Dendritic cell treated with granulocyte-macrophage colony-stimulating factor and Interleukin-4, amounts not matched to agents 40 ng/mL and 50 ng/mL, for 4 days (primary cell): ENCODE data around the gene SNHG17.
"Not testable (repeated sequence)": the region's sequence is repeated elsewhere in the genome, so short reads cannot be mapped to it uniquely, and the experiment has no call there.

Experiments used
- H3K27ac Mint-ChIP-seq: one replicate; pipeline ENCODE4 v1.8.0; 2022; ENCODE audit warnings: mild to moderate bottlenecking, mixed read lengths
- H3K27me3 Mint-ChIP-seq: one replicate; pipeline ENCODE4 v1.8.0; 2022; ENCODE audit warnings: mild to moderate bottlenecking, mixed read lengths
- H3K36me3 Mint-ChIP-seq: one replicate; pipeline ENCODE4 v1.8.0; 2022; ENCODE audit warnings: low read depth, mixed read lengths
- H3K4me1 Mint-ChIP-seq: one replicate; pipeline ENCODE4 v1.8.0; 2022; ENCODE audit warnings: low read depth, mixed read lengths
- H3K4me3 Mint-ChIP-seq: one replicate; pipeline ENCODE4 v1.8.0; 2022; ENCODE audit warnings: mild to moderate bottlenecking, moderate library complexity, mixed read lengths
- H3K9me3 Mint-ChIP-seq: one replicate; pipeline ENCODE4 v1.8.0; 2022; ENCODE audit warnings: mixed read lengths
- intact Hi-C: fragments of 100-400 bp; cut with micrococcal nuclease; formaldehyde crosslinking; loops from one replicate; pipeline ENCODE4 v1.15.0; 2022

The SNHG17 gene

DNA sequence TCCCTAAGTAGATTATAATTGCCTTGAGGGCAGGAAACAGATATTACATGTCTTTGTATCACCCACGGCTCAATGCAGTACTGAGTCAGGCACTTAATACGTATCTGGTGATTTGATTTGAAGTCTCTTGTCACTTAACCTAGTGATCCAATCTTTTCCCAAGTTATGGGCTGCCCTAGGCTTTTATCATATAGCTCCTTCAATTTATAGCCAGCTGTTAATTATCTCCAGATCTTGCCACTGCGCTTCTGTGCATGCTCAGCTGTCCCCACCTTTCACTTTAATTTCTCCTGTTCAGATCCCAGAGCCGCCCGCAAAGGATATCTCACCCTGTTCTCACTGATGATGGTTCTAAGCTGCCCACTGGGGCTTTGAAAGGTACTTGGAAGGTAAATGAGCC is 41.9 kb downstream of the SNHG17 start:
- H3K9me3 Mint-ChIP-seq: no peaks in the 10 kb centered on the region
- H3K4me1 Mint-ChIP-seq: peaks cover 15% of the 10 kb centered on the region
- no peaks in the 10 kb centered on the region for H3K36me3 Mint-ChIP-seq
- H3K27ac Mint-ChIP-seq: no peak overlapping the region
- peaks cover 10% of the 10 kb centered on the region for H3K27me3 Mint-ChIP-seq
- intact Hi-C loops: no loop called here
- H3K4me3 Mint-ChIP-seq: no peak overlapping the region

DNA sequence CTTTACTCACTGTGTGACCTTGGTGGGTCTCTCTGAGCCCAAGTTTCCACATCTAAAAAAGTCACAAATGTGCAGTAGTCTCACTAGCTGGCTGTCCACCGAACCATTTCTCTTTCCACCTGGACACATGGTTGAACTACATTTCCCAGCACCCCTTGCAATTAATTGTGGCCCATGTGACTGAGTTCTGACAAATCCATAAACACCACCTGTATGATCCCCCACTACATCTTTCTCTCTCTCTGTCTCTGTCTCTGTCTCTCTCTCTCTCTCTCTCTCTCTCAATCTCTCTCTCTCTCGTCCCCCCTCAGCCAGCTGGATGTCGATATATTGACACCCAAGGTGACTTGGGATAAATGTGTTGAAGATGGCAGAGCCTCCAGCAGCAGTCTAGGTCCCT is 42.8 kb downstream of the SNHG17 start:
- no peak overlapping the region for H3K27ac Mint-ChIP-seq
- H3K9me3 Mint-ChIP-seq: no peaks in the 10 kb centered on the region
- peaks cover 10% of the 10 kb centered on the region for H3K27me3 Mint-ChIP-seq
- H3K4me3 Mint-ChIP-seq: no peak overlapping the region
- peaks cover 15% of the 10 kb centered on the region for H3K4me1 Mint-ChIP-seq
- intact Hi-C loops: no loop called here
- no peaks in the 10 kb centered on the region for H3K36me3 Mint-ChIP-seq

DNA sequence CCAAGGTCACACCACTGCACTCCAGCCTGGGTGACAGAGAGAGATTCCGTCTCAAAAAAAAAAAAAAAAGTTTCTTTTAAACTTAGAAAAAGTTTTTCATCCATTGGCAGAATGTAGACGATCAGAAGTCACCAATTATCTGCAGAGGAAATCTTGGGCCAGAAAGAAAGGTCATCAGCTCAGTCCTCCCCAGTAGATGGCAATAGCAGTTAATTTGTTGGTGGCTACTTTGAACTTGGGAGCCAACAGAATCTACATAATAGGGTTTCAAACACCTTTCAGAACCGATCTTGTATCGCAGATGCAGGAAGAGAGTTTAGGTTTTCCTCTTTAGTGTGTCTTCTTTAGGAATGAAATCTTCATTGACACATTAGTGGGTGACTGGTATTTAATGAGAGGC is 47.2 kb downstream of the SNHG17 start:
- H3K27me3 Mint-ChIP-seq: peaks cover 17% of the 10 kb centered on the region
- peaks cover 4% of the 10 kb centered on the region for H3K4me1 Mint-ChIP-seq
- no peak overlapping the region for H3K27ac Mint-ChIP-seq
- intact Hi-C loops: no loop called here
- H3K9me3 Mint-ChIP-seq: no peaks in the 10 kb centered on the region
- no peak overlapping the region for H3K4me3 Mint-ChIP-seq
- H3K36me3 Mint-ChIP-seq: no peaks in the 10 kb centered on the region

DNA sequence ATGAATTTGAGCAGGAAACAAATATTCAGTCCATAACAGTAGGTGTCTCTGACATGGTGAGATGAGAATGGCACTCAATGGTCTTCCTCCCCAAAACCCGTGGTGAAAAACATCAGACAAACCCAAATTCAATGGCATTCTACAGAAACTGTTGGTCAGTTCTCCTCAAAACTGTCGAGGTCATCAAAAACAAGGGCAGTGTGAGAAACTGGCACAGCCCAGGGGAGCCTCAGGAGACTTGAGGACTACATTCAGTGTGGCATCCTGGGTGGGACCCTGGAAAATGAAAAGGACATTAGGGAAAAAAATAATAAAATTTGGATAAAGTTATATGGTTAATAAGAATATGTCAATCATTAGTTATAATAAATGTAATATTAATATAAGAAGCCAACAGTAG is 48.3 kb downstream of the SNHG17 start:
- H3K27me3 Mint-ChIP-seq: peaks cover 20% of the 10 kb centered on the region
- H3K9me3 Mint-ChIP-seq: no peaks in the 10 kb centered on the region
- no peak overlapping the region for H3K27ac Mint-ChIP-seq
- H3K4me3 Mint-ChIP-seq: no peak overlapping the region
- no peaks in the 10 kb centered on the region for H3K36me3 Mint-ChIP-seq
- H3K4me1 Mint-ChIP-seq: peaks cover 4% of the 10 kb centered on the region
- intact Hi-C loops: no loop called here

DNA sequence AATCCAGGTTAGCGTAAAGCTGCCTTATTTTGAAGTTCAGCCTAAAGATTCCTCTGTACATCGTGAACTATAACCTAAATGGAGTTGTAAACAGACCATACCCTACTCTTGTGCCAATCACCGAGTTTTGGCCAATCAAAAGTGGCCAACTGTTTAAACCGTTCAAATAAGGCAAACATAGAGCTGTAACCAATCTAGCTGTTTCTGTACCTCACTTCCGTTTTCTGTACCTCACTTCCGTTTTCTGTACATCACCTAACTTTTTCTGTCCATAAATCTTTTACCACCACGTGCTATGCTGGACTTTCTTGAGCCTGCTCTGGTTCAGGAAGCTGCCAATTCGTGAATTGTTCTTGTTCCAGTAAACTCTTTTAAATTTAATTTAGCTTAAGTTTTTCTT is 49.1 kb downstream of the SNHG17 start:
- intact Hi-C loops: no loop called here
- Mint-ChIP-seq H3K9me3 (no peaks in the 10 kb centered on the region), H3K36me3 (no peaks in the 10 kb centered on the region), H3K27ac (no peak overlapping the region), H3K4me3 (no peak overlapping the region), H3K27me3 (peaks cover 21% of the 10 kb centered on the region), H3K4me1 (peaks cover 4% of the 10 kb centered on the region)

DNA sequence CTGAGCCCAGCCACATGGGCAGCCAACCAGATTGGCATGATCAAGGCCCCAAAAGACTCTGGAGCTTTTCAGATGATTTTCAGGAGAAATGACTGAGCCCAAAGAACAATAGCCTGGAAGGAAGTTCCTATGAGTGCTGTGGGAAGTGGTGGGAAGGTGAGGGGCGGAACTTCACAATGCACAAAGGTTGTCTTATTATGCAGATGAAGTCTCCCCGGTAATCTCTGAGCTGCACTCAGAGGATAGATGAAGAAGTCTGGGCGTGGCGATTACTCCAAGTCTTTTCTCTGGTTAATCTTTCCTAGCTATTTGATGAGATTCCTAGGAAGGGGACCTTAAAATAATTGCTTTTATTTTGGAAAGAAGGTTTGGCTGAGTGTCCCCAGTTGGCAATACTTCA is 52.0 kb downstream of the SNHG17 start:
- H3K4me1 Mint-ChIP-seq: peaks cover 4% of the 10 kb centered on the region
- H3K9me3 Mint-ChIP-seq: no peaks in the 10 kb centered on the region
- peaks cover 18% of the 10 kb centered on the region for H3K27me3 Mint-ChIP-seq
- no peak overlapping the region for H3K27ac Mint-ChIP-seq
- intact Hi-C loops: no loop called here
- H3K36me3 Mint-ChIP-seq: no peaks in the 10 kb centered on the region
- no peak overlapping the region for H3K4me3 Mint-ChIP-seq

DNA sequence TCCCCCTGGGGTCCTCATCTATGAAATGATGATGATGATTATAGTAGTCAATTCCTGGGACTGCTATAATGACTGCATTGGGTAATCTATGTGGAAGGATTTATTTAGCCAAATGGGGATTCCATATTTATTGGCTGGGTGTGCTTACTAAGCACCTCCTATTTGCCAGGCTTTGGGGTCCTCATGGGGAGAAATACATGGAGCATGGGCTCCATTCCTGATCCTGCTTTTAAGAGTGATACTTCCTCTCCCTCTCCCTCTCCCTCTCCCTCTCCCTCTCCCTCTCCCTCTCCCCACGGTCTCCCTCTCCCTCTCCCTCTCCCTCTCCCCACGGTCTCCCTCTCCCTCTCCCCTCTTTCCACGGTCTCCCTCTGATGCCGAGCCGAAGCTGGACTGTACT is 57.3 kb downstream of the SNHG17 start:
- H3K9me3 Mint-ChIP-seq, H3K4me3 Mint-ChIP-seq: not testable (repeated sequence)

DNA sequence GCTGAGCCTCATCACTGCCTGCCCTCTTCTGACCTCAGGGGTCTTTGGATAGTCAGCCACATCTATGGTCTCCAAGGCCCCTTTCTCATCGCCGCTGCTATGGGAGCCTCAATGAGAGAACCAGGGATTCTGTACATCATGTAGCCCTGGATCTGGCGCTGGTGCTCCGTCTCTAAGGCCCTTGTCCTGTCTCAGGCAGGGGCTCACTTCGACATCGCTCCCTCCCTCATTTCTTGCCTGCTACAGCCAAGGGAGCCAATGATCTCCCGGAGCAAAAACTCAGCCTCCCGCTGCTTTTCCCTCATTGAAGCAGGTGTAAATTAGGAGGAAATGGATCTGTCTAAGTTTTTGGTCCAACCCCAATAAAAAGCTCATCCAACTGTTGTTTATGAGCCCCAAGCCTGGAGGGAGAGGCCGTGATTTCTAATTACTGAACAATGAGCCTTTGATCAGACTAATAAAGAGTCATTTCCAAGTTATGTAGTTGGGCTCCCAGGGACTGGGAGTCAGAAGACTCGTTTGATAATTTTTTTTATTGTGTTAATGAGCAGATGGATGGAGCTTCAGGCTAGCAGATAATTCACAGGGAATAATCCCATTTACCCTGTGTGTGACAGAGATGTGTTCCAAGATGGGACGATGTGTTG is 58.0 kb downstream of the SNHG17 start:
- no peaks in the 10 kb centered on the region for H3K4me1 Mint-ChIP-seq
- H3K27ac Mint-ChIP-seq: no peak overlapping the region
- peaks cover 14% of the 10 kb centered on the region for H3K27me3 Mint-ChIP-seq
- no peaks in the 10 kb centered on the region for H3K36me3 Mint-ChIP-seq
- intact Hi-C loops: no loop called here
- H3K4me3 Mint-ChIP-seq: no peak overlapping the region
- H3K9me3 Mint-ChIP-seq: no peaks in the 10 kb centered on the region

More for the DNA sequence above, 57.3 kb downstream of the SNHG17 start:
- H3K4me1 Mint-ChIP-seq, intact Hi-C loops, H3K27ac Mint-ChIP-seq, H3K36me3 Mint-ChIP-seq: not testable (repeated sequence)
- peaks cover 17% of the 10 kb centered on the region for H3K27me3 Mint-ChIP-seq

DNA sequence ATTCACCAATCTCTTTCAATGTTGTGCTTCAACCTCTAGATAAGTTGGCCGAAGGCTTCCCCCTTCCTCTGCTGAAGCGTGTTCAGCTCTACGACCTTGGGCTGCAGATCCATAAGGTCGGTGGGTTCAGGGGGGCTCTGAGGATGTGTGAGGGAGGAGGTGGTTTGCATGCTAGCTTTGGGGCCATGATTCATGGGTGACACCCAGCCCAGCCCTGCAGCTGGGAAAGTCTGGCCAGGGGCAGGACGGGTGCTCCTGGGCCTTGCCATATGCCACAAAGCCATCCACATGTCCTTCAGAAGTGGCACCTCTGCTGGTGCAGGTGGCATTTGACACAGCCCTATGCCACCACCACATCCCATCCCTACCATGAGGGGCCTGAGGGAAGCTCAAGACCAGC is 61.2 kb downstream of the SNHG17 start:
- intact Hi-C loops: no loop called here
- H3K27me3 Mint-ChIP-seq: peaks cover 11% of the 10 kb centered on the region
- H3K27ac Mint-ChIP-seq: no peak overlapping the region
- H3K9me3 Mint-ChIP-seq: no peaks in the 10 kb centered on the region
- H3K36me3 Mint-ChIP-seq: no peaks in the 10 kb centered on the region
- peaks cover 15% of the 10 kb centered on the region for H3K4me1 Mint-ChIP-seq
- no peak overlapping the region for H3K4me3 Mint-ChIP-seq

DNA sequence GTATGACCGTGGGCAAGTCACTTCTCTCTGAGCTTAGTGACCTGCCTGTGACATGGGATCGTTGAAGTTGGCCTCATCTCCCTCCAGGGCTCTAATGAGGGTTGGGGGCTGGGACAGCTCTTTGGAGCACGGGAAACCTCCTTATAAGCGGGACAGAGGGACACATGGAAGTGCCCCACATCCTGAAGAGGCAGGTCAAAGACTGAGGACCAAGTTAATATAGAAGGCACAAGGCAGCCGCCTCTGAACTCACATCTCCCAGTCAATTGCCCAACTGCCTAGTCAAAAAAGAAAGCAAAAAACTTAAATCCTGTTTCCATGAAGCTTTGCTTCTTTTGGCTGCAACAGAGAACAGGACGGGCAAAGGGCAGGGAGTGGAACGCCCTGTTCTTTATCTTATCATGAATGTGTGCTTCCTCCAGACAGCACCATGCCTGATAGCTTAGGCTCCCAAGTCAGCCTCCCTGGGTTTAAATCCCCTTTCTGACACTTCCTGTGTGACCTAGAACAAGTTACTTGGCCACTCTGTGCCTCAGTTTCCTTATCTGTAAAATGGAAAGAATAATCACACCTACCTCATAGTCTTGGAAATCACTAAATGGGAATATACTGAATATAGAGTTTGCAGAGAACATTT is 61.8 kb downstream of the SNHG17 start:
- H3K9me3 Mint-ChIP-seq: no peaks in the 10 kb centered on the region
- H3K27ac Mint-ChIP-seq: no peak overlapping the region
- peaks cover 11% of the 10 kb centered on the region for H3K27me3 Mint-ChIP-seq
- peaks cover 16% of the 10 kb centered on the region for H3K4me1 Mint-ChIP-seq
- intact Hi-C loops: no loop called here
- H3K36me3 Mint-ChIP-seq: no peaks in the 10 kb centered on the region
- H3K4me3 Mint-ChIP-seq: no peak overlapping the region

DNA sequence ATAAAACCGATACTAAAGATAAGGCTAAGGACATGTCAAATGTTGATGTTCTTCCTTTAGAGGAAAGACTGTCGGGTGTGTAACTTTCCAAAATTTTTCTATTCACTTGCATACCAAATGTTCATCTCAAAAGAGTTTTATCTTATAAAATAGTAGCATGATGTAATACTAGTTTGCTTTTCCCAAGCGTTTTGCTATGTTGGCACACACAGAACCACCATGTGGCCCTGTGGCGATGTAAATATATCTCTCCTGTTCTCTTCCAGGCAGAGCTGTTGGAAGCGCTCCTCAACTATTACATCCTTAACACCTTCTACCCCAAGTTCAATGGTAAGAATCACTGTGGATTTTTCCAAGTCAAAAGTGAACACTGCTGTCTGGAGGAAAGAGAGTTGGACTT is 62.3 kb downstream of the SNHG17 start:
- Mint-ChIP-seq H3K4me1 (peaks cover 16% of the 10 kb centered on the region), H3K27ac (no peak overlapping the region), H3K36me3 (no peaks in the 10 kb centered on the region), H3K27me3 (peaks cover 10% of the 10 kb centered on the region), H3K4me3 (no peak overlapping the region), H3K9me3 (no peaks in the 10 kb centered on the region)
- intact Hi-C loops: no loop called here
